CD4-positive, alpha-beta T cell treated with Interleukin-4 for 4 hours (primary cell): ENCODE results near the gene HS3ST5.
"Not testable (repeated sequence)": the region's sequence is repeated elsewhere in the genome, so short reads cannot be mapped to it uniquely, and the experiment has no call there.

ENCODE experiments used
- DNase-seq: peaks from one replicate; pipeline ENCODE4 v3.0.0-alpha.2; 2020

Gene HS3ST5

DNA sequence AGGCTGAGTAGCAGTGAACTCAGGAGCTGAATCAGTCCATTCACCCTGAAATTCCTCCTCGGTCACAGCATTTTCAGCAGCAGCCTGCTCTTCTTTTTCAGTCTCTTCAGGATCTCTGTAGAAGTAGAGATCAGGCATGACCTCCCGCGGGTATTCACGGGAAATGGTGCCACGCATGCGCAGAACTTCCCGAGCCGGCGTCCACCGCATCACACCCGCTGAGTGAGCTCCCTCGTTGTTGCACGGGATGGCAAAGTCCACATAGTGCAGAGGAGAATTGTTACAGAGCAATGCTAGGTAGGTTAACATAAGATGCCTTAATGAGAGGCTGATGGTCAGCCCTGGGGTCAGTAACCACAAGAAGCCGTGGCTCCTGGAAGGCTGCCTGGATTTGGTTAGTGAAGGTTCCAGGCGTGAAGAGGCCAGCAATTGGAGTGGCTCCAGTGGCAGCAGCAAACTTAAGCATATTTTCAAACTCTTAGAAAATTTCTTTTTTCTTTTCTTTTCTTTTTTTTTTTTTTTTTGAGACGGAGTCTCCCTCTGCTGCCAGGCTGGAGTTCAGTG, 258.4 kb downstream of the HS3ST5 start:
- no peak for DNase-seq

DNA sequence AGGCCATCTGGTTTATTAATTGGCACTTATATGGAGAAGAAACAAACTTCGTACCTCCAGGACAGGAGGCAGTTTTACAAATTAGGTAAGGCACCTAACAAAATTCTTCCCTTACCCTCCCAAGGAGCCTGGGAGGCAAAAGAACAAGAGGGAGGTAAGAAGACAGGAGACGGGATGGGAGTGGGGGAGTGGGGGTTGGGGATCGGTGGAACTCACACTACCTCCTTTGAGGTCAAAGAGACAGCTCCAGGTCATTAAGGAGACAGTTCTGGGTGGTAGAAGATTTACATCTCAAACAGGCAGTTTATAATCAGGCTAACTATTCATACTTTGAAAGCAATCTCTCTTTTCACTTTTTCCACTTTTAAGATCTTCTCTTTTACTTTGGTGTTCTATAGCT, 259.6 kb downstream of the HS3ST5 start:
- no peak for DNase-seq

DNA sequence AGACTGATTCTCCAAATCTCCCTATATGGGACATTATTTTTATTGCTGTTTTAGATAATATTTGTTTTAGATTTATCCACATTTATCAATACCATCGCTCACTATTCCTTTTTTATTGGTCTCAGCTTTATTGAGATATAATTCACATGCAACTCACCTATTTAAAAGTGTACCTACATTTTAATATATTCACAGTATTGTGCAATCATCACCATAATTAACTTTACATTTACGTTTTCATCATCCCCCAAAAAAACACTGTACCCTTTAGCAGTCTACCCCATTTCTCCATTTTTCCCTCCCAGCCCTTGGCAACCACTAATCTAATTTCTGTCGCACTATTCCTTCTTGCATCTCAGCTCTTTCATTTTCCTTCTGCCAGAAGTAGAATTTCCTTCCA, 261.1 kb downstream of the HS3ST5 start:
- DNase-seq: no peak

DNA sequence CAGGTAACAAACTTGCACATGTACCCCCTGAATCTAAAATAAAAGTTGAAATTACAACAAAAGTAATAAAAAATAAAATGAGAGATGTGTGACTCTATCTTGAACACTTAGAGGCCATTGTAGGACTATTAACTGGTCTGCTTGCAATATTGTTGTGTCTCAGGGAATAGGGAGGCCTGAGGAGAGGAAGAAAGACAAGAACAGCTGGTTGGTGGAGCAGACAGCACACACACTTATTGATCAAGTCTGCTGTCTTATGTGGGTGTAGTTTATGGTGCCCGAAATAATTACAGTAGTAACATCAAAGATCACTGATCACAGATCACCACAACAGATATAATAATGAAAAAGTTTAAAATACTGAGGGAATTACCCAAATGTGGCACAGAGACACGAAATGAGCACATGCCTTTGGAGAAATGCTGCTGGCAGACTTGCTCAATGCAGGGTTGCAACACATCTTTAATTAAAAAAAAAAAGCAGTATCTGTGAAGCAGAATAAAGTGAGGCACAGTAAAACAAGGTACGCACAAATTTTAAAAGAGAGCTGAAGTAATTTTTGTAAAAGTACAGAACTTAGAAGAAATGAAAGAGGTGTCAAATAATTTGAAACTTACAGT, 261.8 kb downstream of the HS3ST5 start:
- DNase-seq: no peak

DNA sequence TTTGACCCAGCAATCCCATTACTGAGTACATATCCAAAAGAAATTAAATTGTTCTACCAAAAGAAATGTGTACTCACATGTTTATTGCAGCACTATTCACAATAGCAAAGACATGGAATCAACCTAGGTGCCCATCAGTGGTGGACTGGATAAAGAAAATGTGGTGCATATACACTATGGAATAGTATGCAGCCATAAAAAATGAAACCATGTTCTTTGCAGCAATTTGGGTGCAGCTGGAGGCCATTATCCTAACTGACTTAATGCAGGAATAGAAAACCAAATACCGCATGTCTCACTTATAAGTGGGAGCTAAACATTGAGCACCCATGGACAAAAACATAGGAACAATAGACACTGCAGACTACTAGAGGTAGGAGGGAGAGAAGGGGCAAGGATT, 262.4 kb downstream of the HS3ST5 start:
- DNase-seq: not testable (repeated sequence)

DNA sequence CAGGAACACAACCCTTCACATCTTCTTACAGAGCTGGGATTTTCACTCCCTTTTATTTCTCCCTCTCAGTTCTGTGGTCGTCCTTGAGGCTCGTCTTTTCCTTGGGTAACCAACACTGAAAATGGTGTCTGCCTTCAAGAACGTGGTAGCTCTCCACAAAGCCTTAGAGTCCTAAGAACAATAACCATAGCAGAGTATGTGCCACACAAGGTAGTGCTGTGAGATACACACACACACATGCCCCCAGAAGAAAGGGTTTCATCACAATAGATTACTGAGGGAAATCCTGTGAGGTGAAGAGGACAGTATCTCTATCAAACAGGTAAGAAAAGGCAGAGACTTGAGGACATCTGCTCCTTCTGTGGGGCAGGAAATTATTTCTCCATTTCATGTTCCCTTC, 267.0 kb downstream of the HS3ST5 start:
- no peak for DNase-seq

DNA sequence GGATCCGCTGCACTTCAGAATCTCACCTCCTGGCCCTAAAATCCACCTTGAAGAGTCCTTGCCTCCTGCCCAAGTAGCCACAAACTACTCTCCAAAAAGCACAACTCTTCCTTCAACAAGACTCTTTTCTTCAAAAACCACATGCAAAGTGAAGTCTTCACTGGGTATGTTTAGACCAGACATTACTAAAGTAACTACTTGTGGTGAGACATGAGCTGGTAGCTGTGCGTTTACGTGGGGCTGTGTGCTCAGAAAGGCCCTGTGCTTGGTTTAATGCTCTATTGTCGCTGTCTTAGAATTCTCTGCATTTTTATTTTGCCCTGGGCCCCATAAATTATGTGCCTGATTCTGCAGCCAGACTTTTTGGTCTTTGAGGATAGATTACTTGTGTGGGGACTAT, 267.5 kb downstream of the HS3ST5 start:
- DNase-seq: no peak

DNA sequence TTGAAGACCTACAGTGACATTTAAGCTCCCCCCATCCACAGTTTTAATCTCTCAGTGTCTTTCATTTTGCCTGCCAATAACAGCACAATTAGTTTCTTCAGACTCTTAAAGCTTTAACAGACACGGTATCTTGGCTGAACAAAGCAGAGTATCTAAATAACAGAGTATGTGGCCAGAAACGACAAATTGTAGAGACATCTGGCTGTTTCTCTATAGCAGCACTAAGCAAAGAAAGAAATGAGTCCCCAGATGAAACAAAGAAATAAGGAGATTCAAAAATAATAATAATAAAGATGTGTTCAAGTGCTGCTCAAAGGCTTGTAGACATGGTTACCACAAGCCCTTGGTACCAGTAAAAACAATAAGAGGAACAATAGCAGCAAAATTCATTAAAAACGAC, 274.1 kb downstream of the HS3ST5 start:
- no peak for DNase-seq

DNA sequence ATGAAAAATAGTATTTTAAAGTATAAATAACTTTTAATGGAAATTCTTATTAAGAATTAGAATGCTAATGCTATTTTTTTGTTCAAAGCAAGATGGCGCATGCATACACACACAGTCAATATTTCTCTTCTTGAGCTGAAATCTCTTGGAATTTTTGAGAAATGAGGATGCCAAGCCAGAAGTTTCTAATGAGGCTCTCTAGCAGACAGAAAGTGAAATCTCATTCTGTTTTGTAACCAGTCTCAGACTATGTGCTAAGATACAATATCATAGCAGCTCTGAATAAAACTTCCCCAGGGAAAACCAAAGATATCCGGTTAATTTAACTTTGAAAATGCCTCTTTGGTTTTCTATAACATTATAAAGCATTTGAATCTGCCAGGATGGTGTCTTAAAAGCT, 274.7 kb downstream of the HS3ST5 start:
- no peak for DNase-seq

DNA sequence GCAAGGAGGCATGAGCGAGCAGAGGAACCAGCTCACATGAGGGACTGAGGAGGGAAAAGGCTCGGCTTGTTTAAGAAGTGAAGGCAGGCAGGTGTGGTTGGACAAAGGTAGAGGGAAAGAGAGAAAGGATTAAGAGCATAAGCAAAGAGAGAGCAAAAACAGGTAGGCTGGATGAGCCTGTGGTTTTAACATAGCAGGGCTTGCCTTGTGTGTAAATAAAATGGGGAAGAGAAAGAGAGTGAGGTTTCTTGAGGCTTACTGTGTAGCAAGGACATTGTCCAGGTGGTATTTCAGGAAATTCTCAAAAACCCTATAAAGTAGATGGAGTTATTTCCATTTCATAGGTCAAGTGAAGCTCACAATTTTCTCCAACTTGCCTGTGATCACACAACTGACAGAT, 278.0 kb downstream of the HS3ST5 start:
- DNase-seq: no peak

DNA sequence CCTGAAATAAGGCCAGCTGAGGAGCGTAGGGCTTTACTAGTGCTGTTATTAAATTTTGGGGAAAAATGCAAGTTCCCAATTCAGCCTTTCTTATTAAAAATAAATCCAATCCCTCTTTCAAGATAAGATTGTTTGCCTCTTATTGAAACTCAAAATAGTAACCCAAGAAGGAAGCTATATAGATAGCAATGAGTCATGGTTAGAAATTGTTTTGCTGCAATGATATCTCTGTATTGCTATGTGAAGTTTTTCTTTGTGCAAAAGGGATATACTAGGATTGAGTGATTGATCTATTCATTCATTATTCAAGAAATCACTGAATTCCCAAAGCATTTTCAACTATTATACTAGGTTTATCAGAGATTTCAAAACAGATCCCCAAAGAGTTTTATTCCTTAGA, 278.9 kb downstream of the HS3ST5 start:
- no peak for DNase-seq

DNA sequence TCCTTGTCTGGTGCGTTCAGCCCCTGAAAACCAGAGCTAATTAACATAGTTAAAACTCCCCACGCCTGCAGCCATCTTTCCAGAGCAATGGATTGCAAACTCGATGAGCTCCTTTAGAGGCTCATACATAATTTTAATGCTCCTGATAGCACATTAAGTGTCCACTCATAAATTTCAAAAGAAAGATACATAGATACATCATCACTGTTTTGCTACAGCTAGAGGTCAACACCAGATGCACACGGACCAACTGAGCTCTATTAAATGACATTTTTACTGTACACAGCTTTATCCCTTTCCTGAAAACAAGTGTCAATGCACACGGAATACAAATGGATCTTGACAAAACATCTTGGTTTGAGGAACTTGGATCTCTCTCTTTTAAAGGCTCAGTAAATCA, 280.6 kb downstream of the HS3ST5 start:
- no peak for DNase-seq

DNA sequence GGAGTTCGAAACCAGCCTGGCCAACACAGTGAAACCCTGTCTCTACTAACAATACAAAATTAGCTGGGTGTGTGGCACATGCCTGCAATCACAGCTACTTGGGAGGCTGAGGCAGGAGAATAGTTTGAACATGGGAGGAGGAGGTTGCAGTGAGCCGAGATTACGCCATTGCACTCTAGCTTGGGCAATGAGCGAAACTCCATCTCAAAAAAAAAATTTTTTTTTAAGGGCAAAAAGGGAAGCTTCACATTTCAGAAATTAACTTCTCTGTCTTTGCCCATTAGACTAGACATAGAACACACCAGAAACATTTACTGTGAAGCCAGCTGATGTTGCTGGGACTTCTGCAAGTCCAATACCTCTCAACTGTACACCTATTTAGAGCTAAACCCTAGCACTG, 281.1 kb downstream of the HS3ST5 start:
- DNase-seq: no peak

DNA sequence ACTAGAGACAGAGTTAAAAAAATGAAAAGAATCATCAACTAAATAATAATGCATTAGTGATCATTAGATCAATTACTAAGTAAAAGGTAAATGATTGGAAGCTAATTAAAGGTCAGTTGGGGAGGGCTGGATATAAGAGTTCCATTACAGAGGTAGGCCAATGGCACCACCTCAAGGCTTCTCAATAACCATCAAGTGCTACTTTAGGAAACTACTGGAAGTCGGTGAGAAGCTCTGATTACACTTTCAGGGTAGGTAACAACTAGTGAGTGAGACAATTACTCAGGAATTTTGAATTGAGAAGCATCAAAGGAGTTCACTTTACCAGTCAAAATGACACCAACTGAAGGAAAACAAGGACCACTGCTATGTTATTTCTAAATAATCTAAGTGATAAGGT, 281.7 kb downstream of the HS3ST5 start:
- DNase-seq: no peak

DNA sequence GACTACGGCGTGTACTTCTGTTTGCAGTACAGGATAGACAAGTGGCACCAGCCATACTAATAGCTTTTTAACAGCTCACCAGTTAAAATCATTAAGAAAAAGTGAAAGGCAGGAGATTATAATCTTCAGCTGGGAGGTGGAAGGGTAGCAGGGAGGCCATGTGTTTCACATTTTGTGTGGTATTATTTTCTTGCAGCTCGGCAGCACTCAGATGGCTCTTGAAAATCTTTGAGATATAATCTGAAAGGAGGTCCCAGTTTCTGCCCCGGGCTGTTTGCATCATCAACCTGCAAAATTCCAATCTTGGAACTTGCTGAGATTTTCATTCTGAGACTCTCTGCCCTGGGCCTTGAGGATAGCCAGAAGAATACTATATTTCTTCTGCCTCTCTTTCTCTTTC, 284.4 kb downstream of the HS3ST5 start:
- no peak for DNase-seq

DNA sequence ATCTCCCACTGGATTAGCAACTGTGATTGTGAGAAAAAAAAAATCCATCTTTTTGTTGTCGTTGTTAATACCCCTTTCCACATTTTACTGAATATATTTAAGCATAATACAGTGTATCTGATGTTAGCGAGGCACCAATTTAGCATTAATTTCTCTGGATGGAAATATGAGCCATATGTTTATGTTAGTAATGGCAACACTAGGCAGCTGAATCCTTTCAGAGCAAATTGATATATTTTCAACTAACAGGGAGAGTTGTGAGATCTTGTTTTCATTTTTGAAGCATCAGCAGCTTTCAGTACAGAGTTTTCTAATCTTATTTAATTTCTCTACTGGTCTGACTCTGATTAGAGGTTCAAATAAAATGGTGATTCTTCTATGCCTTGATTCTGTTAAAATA, 287.1 kb downstream of the HS3ST5 start:
- DNase-seq: no peak

DNA sequence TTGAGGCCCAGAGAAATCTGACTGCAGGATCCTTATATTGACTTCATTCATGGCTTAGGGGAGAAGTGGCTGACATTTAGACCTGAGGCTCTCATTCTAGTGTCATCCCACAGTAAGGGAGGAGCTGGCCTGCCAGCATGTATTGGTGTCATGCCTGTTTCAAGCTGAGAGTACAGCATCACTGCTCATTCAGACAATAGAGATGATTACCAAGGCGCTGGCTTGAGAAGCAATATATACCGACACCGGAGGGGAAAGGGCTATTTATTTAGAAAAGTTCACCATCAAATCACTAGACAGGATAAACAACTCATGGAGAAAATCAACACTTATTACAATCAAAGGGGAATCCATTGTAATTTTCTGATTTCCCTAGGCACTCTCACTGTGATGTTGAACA, 287.5 kb downstream of the HS3ST5 start:
- no peak for DNase-seq

DNA sequence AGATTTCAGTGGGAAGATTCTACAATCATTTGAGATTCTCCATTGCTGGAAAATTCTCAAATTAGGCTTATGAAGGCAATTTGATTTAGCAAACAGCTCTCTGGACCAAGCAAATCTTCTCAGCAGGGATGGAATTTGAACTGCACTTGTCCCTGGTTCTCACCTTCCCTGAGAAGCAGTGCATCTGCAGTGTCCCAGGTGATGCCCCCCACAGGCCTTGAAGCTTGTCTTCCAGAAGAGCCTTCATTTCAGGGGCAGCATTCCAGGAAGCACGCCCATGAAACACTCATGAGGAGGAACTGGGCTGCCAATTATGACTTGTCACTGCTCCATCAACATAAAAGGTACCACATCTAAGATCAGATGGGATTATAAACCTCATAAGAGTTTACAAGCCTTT, 289.0 kb downstream of the HS3ST5 start:
- DNase-seq: no peak

DNA sequence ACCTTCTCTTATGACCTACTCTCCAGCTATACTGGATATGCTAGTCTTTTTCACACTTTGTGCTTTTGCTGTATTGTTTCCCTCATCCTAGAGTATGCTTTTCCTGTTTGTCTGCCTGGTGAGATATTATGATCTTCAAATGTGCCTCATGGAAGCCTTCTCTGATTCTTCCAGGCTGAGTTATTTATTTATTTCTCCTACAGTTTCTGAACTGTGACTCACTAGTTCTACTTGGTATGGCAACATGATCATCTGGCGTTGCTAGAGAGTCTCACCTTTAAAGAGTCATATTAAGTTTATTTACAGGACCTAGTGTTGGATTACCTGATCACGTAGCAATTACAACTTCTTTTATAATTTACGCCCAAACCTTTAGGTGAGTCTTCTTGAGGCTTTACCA, 290.7 kb downstream of the HS3ST5 start:
- DNase-seq: no peak

DNA sequence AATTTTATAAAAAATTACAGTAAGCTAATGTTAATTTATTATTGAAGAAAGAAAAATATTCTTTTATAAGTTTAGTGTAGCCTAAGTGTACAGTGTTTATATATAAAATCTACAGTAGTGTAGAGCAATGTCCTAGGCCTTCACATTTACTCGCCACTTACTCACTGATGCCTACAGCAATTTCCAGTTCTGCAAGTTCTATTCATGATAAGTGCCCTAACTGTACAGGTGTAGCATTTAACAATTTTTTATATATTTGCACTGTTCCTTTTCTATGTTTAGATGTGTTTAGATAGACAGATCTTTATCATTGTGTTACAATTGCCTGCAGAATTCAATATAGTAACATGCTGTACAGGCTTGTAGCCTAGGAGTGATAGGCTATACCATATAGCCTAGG, 291.8 kb downstream of the HS3ST5 start:
- no peak for DNase-seq

DNA sequence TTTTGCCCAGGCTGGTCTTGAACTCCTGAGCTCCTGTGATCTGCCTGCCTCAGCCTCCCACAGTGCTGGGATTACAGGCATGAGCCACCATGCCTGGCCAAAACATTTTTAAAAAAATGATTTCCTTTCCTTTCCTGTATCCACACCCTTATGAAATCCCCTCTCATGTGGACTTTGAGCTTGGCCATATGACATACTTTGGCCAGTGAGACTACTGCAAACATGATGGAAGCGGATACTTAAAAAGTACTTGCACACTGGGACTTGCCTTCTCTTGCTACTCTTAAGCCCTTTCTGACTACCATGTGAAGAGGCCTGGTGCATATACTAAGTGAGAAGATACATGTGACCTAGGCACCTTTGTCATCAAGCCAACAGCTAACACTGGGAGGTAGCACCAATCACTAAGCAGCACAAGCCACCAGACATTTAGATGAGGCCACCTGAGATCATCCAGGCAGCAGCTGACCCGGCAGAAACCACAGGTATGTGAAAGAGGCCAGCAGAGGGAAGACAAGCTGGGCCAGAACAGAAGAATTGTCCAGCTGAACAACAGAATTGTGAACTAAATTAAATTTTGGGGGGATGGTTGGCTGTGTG, 293.4 kb downstream of the HS3ST5 start:
- no peak for DNase-seq

DNA sequence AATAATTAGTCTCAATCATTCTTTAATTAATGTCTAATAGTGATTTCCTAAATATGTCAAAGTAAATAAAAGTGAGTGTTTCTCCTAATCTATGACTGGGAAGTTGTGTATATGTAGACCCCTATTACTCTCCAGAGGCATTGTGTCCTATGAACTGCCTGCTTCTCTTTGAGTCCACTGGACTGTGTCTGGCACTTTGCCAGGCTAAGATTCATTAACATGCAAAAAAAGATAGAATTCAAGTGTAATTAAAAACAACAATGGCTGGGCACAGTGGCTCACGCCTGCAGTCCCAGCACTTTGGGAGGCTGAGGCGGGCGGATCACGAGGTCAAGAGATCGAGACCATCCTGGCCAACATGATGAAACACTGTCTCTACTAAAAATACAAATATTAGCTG, 298.3 kb downstream of the HS3ST5 start:
- DNase-seq: not testable (repeated sequence)

DNA sequence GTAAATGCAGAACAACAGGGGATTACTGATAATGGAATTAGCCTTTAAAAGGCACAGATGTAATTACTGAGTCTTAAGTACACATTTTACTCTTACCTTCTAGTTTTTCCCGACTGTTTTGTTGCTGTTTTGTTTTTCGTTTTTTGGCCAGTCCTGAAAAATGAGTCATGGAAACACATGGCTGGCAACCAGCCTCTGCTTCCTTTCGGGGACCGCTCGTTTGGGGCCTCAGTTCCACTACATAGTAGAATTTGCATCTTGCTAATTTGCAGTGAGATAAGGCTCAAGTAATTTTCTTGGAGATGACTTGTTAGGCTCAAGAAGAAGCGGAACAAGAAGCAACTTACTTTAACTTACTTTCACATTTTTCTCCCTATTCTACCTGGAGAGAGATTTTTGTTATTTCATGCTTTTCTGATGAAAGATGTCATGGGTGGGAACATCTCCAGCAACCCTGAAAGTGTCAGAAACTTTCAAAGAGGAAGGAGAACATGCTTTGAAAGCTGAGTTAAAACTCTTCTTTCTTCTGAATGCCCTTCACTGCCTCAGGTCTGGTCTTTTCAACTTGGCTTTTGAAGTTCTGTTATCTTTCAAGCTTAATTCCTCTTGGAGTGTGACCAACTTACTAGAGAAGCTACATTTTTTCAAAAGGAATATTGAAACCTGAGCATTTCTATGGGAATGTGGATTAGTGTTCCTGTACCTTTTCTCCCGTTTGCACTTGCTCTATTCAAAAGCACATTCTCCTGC, 300.4 kb downstream of the HS3ST5 start:
- no peak for DNase-seq

DNA sequence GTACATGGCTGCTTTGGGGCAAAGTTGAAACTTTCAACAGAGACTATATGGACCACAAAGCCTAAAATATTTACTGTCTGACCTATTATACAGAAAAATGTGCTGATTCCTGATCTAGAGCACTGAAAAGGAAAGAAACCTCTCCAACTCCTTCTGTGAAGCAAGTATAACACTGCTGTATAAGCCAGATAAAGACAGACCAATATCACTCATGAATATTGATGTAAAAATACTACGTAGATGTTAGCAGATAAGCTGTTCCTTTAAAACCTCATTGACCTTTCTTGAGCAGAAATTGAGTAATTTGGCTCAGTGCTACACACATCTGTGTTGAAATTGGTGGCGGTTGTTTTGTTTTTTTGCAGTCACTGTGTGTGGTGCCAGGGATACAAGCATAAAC, 302.0 kb downstream of the HS3ST5 start:
- no peak for DNase-seq
